ENCODE results near the gene IL17B. TPM values are rescaled to one million over a fixed set of nuclear protein-coding genes. Genes with fewer than 3 reads are reported as not detected.

Gene IL17B
- polyA plus RNA-seq, 1 donor (not counting 4 experiments of a cell fraction or from before 2014, with no cell fraction given) = not detected

- H4K20me1 ChIP-seq (ENCODE audit: control insufficient read depth, extremely low read depth, insufficient read depth, low read length) = no peaks in the 10 kb centered on the region
- H3K79me2 ChIP-seq (ENCODE audit: control insufficient read depth, insufficient read depth, low read length) = peaks cover 4% of the 10 kb centered on the region
- no peaks in the 10 kb centered on the region for H3K27me3 ChIP-seq (ENCODE audit: control insufficient read depth, extremely low read depth, insufficient read depth, low read length)
- H3K4me1 ChIP-seq (ENCODE audit: control insufficient read depth, extremely low read depth, insufficient read depth, low read length) = peaks cover 7% of the 10 kb centered on the region
- H3K36me3 ChIP-seq (ENCODE audit: control insufficient read depth in 2 of 2, extremely low read depth in 1 of 2, insufficient read depth in 2 of 2, low read length in 2 of 2) = no peaks in the 10 kb centered on the region
- DNase-seq (ENCODE audit: low read depth, low spot score) = no peak
- dilution Hi-C loops (cut with MboI; ENCODE audit: extremely low pct_ligation_motif_present, low sequenced_read_pairs) = no loop called here
- H3K9ac ChIP-seq (ENCODE audit: control insufficient read depth, extremely low read depth, insufficient read depth, low read length) = no peak overlapping the region
- no peak overlapping the region for H2AFZ ChIP-seq (ENCODE audit: control insufficient read depth, low read length)
- no peak for FAIRE-seq
- no peak overlapping the region for H3K4me3 ChIP-seq (ENCODE audit: control insufficient read depth in 2 of 3, extremely low read depth in 1 of 3, insufficient read depth in 2 of 3, low read depth in 1 of 3, low read length in 3 of 3)
- no peaks in the 10 kb centered on the region for H3K9me1 ChIP-seq (ENCODE audit: control insufficient read depth, extremely low read depth, insufficient read depth, low read length)
- TF ChIP-seq, protein P1, sequence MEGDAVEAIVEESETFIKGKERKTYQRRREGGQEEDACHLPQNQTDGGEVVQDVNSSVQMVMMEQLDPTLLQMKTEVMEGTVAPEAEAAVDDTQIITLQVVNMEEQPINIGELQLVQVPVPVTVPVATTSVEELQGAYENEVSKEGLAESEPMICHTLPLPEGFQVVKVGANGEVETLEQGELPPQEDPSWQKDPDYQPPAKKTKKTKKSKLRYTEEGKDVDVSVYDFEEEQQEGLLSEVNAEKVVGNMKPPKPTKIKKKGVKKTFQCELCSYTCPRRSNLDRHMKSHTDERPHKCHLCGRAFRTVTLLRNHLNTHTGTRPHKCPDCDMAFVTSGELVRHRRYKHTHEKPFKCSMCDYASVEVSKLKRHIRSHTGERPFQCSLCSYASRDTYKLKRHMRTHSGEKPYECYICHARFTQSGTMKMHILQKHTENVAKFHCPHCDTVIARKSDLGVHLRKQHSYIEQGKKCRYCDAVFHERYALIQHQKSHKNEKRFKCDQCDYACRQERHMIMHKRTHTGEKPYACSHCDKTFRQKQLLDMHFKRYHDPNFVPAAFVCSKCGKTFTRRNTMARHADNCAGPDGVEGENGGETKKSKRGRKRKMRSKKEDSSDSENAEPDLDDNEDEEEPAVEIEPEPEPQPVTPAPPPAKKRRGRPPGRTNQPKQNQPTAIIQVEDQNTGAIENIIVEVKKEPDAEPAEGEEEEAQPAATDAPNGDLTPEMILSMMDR (optimal IDR thresholded peaks at IDR 0.05 in 1 of 3, IDR thresholded peaks at IDR 0.05 in 1 of 3, conservative IDR thresholded peaks at IDR 0.05 in 1 of 3; ENCODE audit: extremely low read depth in 1 of 3, insufficient read depth in 2 of 3, low read length in 3 of 3) = no peak
- no peak for TF ChIP-seq EZH2 (IDR thresholded peaks at IDR 0.05; ENCODE audit: low read length)
- no peak overlapping the region for H3K27ac ChIP-seq (ENCODE audit: control insufficient read depth, insufficient read depth, low read length)
- no peak overlapping the region for H3K4me2 ChIP-seq (ENCODE audit: control insufficient read depth, extremely low read depth, insufficient read depth, low read depth, low read length)
- H3K9me3 ChIP-seq (ENCODE audit: control insufficient read depth, low read depth, low read length) = no peaks in the 10 kb centered on the region
Observed at GRCh38 chr5:149360272-149360671, 18.8 kb downstream of the IL17B start.

DNA sequence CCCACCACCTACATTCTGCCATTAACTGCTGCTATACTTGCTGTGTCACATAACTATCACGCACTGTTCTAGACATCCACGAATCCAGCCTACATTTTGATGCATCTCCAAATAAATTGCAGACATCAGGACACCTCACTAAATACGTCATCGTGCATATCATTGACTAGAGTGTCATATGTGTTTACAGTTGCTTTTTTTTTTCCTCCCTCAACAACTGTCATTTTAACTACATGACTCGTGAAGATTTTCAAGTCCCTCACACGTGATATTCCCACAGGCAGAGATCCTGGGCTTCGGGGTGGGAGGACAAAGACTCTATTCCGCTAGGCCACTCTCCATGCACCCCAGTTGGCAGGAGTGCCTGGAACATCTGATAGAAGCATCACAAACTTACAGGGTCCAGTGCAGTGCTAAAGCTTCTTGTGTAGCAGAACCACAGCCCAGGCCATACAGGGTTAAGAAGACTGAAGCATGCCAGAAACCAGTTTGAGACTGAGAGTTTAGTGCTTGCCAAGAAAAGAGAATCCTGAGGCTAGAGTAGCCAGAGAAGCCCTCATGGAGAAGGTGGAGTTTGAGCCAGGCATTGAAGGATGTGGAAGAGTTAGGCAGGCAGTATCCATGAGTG, 20.1 kb downstream of the IL17B start:
- Histone ChIP-seq H3K4me2 (ENCODE audit: control insufficient read depth, extremely low read depth, insufficient read depth, low read depth, low read length) (peak overlapping the region; percentile 87), H3K36me3 (ENCODE audit: control insufficient read depth in 2 of 2, extremely low read depth in 1 of 2, insufficient read depth in 2 of 2, low read length in 2 of 2) (peaks cover 0 to 3% of the 10 kb centered on the region in 2 experiments), H3K27me3 (ENCODE audit: control insufficient read depth, extremely low read depth, insufficient read depth, low read length) (no peaks in the 10 kb centered on the region), H3K79me2 (ENCODE audit: control insufficient read depth, insufficient read depth, low read length) (peaks cover 4% of the 10 kb centered on the region), H3K4me1 (ENCODE audit: control insufficient read depth, extremely low read depth, insufficient read depth, low read length) (peaks cover 7% of the 10 kb centered on the region), H4K20me1 (ENCODE audit: control insufficient read depth, extremely low read depth, insufficient read depth, low read length) (no peaks in the 10 kb centered on the region), H3K9me3 (ENCODE audit: control insufficient read depth, low read depth, low read length) (no peaks in the 10 kb centered on the region), H3K9ac (ENCODE audit: control insufficient read depth, extremely low read depth, insufficient read depth, low read length) (no peak overlapping the region), H3K9me1 (ENCODE audit: control insufficient read depth, extremely low read depth, insufficient read depth, low read length) (no peaks in the 10 kb centered on the region), H3K27ac (ENCODE audit: control insufficient read depth, insufficient read depth, low read length) (no peak overlapping the region), H3K4me3 (ENCODE audit: control insufficient read depth in 2 of 3, extremely low read depth in 1 of 3, insufficient read depth in 2 of 3, low read depth in 1 of 3, low read length in 3 of 3) (no peak overlapping the region), H2AFZ (ENCODE audit: control insufficient read depth, low read length) (no peak overlapping the region)
- no peak for TF ChIP-seq EZH2 (IDR thresholded peaks at IDR 0.05; ENCODE audit: low read length)
- TF ChIP-seq, protein P1 (optimal IDR thresholded peaks at IDR 0.05 in 1 of 3, IDR thresholded peaks at IDR 0.05 in 1 of 3, conservative IDR thresholded peaks at IDR 0.05 in 1 of 3; ENCODE audit: extremely low read depth in 1 of 3, insufficient read depth in 2 of 3, low read length in 3 of 3) = no peak
- dilution Hi-C loops (cut with MboI; ENCODE audit: extremely low pct_ligation_motif_present, low sequenced_read_pairs) = no loop called here
- DNase-seq (ENCODE audit: low read depth, low spot score) (no peak), FAIRE-seq (no peak)

Data from keratinocyte (primary cell).